ENCODE data around the gene SCRN1. TPM values are rescaled to one million over a fixed set of nuclear protein-coding genes. Genes with fewer than 3 reads are reported as not detected.

The SCRN1 gene
- total RNA-seq, 4 donors from 2014 or later = 63.6 to 105 (median 83.8) TPM

- Histone ChIP-seq H3K27ac (replicated peaks in 1 of 4) (no peak overlapping the region), H3K4me3 (no peak overlapping the region), H3K4me1 (no peaks in the 10 kb centered on the region), H3K27me3 (no peaks in the 10 kb centered on the region), H3K9me3 (no peaks in the 10 kb centered on the region), H3K36me3 (peaks cover 16 to 92% (median 54%) of the 10 kb centered on the region in 4 donors)
- 95% methylated on average over 3 of the region's 3 CpGs for WGBS
- no peak for DNase-seq (ENCODE audit: extremely low spot score)
- intact Hi-C loops (cut with DNase I) = no loop called here
- TF ChIP-seq POLR2A (IDR thresholded peaks at IDR 0.05; ENCODE audit: low read depth) = no peak
- TF ChIP-seq CTCF (IDR thresholded peaks at IDR 0.05) = no peak
- TF ChIP-seq EP300 (IDR thresholded peaks at IDR 0.05) = no peak
- no peak for TF ChIP-seq POLR2AphosphoS5 (IDR thresholded peaks at IDR 0.05)
Observed at GRCh38 chr7:29937132-29937531, 52.5 kb downstream of the SCRN1 start.

GRCh38 chr7:29935111-29935510 is 54.5 kb downstream of the SCRN1 start:
- H3K27ac ChIP-seq (replicated peaks in 1 of 4) = no peak overlapping the region
- TF ChIP-seq EP300 (IDR thresholded peaks at IDR 0.05) (no peak), POLR2AphosphoS5 (IDR thresholded peaks at IDR 0.05) (no peak), POLR2A (IDR thresholded peaks at IDR 0.05; ENCODE audit: low read depth) (no peak), CTCF (IDR thresholded peaks at IDR 0.05) (no peak)
- DNase-seq (ENCODE audit: extremely low spot score) = no peak
- no peak overlapping the region for H3K4me3 ChIP-seq
- no peaks in the 10 kb centered on the region for H3K27me3 ChIP-seq
- peaks cover 9 to 81% (median 49%) of the 10 kb centered on the region in 4 donors for H3K36me3 ChIP-seq
- H3K4me1 ChIP-seq = no peaks in the 10 kb centered on the region
- 93% methylated on average over 2 of the region's 2 CpGs for WGBS
- intact Hi-C loops (cut with DNase I) = no loop called here
- no peaks in the 10 kb centered on the region for H3K9me3 ChIP-seq

GRCh38 chr7:29929018-29929807 is 60.4 kb downstream of the SCRN1 start:
- no peaks in the 10 kb centered on the region for H3K9me3 ChIP-seq
- WGBS = 91% methylated on average over 12 of the region's 17 CpGs
- H3K27ac ChIP-seq (replicated peaks in 1 of 4) = no peak overlapping the region
- intact Hi-C loops (cut with DNase I) = no loop called here
- DNase-seq (ENCODE audit: extremely low spot score) = no peak
- no peaks in the 10 kb centered on the region for H3K4me1 ChIP-seq
- peaks cover 0 to 58% (median 18%) of the 10 kb centered on the region in 4 donors for H3K36me3 ChIP-seq
- TF ChIP-seq CTCF (IDR thresholded peaks at IDR 0.05) = no peak
- TF ChIP-seq EP300 (IDR thresholded peaks at IDR 0.05) = no peak
- no peak for TF ChIP-seq POLR2AphosphoS5 (IDR thresholded peaks at IDR 0.05)
- no peak for TF ChIP-seq POLR2A (IDR thresholded peaks at IDR 0.05; ENCODE audit: low read depth)
- H3K4me3 ChIP-seq = no peak overlapping the region
- H3K27me3 ChIP-seq = no peaks in the 10 kb centered on the region

GRCh38 chr7:29926741-29927140 is 62.9 kb downstream of the SCRN1 start:
- Histone ChIP-seq H3K27me3 (no peaks in the 10 kb centered on the region), H3K4me1 (no peaks in the 10 kb centered on the region), H3K27ac (replicated peaks in 1 of 4) (no peak overlapping the region), H3K4me3 (no peak overlapping the region), H3K36me3 (peaks cover 0 to 71% (median 26%) of the 10 kb centered on the region in 4 donors), H3K9me3 (no peaks in the 10 kb centered on the region)
- WGBS = 55% methylated on average over 5 of the region's 5 CpGs
- intact Hi-C loops (cut with DNase I) = no loop called here
- no peak for DNase-seq (ENCODE audit: extremely low spot score)
- TF ChIP-seq POLR2AphosphoS5 (IDR thresholded peaks at IDR 0.05) = no peak
- no peak for TF ChIP-seq CTCF (IDR thresholded peaks at IDR 0.05)
- TF ChIP-seq POLR2A (IDR thresholded peaks at IDR 0.05; ENCODE audit: low read depth) = no peak
- no peak for TF ChIP-seq EP300 (IDR thresholded peaks at IDR 0.05)
